Heart left ventricle (tissue), 13 donors: ENCODE data around the gene PSMG4.

Experiments used
- CTCF ChIP-seq, 12 donors: fragments of 200-600 bp; sonication (generic) in 4 of 12; IDR thresholded peaks; one replicate each; pipeline versions ENCODE4 v1.5.0 to v1.8.0; 2018 to 2022; ENCODE audit warnings: antibody characterized with exemption in 12 of 12, mild to moderate bottlenecking in 5 of 12
- POLR2A ChIP-seq, 2 donors: fragments of 450-650 bp; IDR thresholded peaks; one replicate each; pipeline ENCODE4 v1.6.1; 2017; ENCODE audit warnings: antibody characterized with exemption in 2 of 2, mild to moderate bottlenecking in 2 of 2, moderate library complexity in 2 of 2
- donor health status: ischemic (EF 13 %, LVEDD 7.1; RV severe dilation, severe dysfunction).
- donor health status: DM: no; HTN: yes; CAD: no.
- donor health status: DM: no; HTN: no; CAD: no.
- donor health status: ischemic (EF 25% LVEDD 6.9; RV normal size, moderate dysfunction).
- donor health status: ischemic (EF 25% LVEDD 5.7; RV mildly dilated, moderate dysfunction).
- donor health status: ischemic (EF 35%, LVEDD 5.7; RV mildly dilated, moderate dysfunction).
- donor health status: nonischemic (EF 11% LVEDD 7.7; RV severe dilation, severe dysfunction).
- donor health status: DM: yes; HTN: yes; CAD: no.
- donor health status: PGD.
- donor health status: ischemic (EF 29% LVEDD 5.4; RV normal size, mild dysfunction).
- donor health status: nonischemic (EF 23%, LVEDD 6.1; RV moderate dilation, normal function).

GRCh38 chr6:3259491-3259958, 778 bp downstream of the PSMG4 start:
- TF ChIP-seq POLR2A (IDR thresholded peaks at IDR 0.05) (no peak), CTCF (IDR thresholded peaks at IDR 0.05) (peak in 1 of 12 donors; percentile 6)
